NCI-H1694 (cell line): ENCODE measurements around the gene KIAA1549.
A peak's percentile ranks its signal among the peaks of the same experiment; 100 is the strongest.
"Not testable (repeated sequence)": the region's sequence is repeated elsewhere in the genome, so short reads cannot be mapped to it uniquely, and the experiment has no call there.

Source experiments
- DNase-seq: peaks from one replicate; lab custom pipeline; 2025; lab: John Stamatoyannopoulos, UW

Gene KIAA1549

DNA sequence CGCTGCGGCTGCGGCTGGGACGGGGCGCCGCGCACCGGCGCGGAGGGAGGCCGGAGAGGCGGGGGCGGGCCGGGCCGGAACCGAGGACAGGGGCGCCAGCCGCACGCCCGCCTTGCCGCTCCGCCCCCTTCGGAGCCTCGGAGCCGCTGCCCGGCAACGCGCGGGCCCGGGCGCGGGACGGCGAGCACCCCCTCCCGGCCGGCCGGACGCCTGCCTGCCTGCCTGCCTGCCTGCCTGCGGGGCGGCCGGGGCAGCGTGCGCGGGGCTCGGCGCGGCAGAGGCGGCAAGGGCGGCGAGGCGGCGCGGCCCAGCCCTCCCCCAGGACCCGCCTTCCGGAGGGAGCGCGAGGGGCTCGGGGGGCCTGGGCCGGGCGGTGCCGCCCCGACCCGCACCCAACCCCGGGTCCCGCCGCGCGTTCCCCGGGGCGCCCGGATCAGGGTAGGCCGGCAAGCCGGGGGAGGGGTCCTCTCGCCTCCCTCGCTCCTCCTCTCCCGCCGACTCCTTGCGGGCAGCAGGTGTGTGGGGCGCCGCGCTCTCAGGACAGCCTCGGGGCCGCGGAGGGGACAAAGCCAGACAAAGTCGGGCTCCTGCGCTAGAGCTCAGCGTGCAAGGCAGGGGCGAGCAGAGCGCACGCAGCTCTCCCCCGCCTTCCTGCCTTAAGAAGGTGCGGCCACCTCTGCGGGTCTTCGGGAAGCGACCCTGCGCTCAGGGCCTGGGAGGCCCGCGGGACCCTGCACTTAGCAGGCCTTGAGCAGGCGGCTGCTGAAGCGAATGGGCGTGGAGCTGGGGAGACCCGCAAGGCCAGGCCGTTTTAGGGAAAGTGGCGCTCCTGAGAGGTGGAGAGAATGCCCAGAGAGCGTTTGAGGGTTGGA is at the start of gene KIAA1549:
Gene KIAA1549 (minus strand): TSS at position 58 of the 872 bp plus-strand sequence. CDS start 120 bp downstream, outside the sequence.
- no peak for DNase-seq

DNA sequence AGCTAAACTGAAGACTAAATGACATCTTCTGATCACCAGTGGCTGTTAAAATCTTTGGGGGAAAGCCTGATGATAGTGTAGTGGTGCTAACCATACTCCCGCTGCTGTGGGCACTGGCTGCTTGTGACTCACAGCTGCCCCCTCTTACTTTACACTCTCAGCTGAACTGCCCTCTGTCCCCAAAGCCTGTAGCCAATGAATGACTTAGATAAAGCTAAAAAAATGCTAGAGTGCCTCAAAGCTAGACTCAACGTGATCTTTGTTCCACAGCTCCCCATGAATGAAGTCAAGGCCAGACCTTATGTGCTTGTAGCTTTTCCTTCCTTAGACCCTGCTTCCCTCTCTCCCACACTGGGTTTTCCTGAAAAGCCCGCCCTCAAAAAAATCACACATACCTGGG is 48.2 kb upstream of the KIAA1549 start:
- DNase-seq: no peak

DNA sequence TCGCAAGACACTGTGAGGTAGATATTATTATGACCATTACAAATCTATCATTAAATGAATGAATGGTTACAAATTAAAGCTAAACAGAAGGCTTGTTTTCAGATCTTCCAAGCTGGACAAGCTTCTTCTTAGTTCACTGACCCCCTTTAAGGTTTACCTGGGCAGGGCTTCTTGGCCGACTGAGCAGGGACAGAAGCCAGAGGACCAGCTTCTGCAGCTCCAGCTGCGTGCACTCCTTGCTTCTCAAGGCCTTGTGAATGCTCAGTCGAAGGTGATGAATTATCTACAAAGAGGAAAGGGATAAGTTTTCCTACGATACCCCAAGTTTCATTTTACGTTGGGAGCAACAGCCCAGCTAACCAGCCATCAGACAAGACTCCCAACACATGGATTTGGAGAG is 45.4 kb upstream of the KIAA1549 start:
- DNase-seq: no peak

DNA sequence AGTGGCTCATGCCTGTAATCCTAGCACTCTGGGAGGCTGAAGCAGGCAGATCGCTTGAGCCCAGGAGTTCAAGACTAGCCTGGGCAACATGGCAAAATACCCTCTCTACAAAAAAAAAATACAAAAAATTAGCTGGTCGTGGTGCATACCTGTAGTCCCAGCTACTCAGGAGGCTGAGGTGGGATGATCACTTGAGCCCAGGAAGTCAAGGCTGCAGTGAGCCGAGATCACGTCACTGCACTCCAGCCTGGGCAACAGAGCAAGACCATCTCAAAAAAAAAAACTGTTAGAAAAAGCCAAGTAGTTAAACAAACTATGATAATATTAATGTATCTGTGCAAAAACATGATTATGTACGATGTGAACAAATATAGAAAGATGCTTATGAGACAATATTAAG is 44.7 kb upstream of the KIAA1549 start:
- DNase-seq: not testable (repeated sequence)

DNA sequence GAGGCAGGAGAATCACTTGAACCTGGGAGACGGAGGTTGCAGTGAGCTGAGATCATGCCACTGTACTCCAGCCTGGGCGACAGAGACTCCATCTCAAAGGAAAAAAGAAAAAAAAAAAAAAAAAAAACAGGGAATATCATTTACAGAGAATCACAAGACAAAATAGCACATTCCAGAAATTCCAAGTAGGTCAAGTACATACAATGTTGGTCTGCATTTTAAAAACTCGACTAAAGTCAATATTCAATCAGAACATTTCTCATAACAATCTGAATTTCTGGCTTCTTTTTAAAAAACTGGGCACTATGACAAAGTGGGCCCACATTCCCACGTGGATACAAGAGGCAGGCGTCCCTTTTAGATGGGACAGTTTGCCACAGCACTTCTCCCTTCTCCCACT is 41.9 kb upstream of the KIAA1549 start:
- no peak for DNase-seq

DNA sequence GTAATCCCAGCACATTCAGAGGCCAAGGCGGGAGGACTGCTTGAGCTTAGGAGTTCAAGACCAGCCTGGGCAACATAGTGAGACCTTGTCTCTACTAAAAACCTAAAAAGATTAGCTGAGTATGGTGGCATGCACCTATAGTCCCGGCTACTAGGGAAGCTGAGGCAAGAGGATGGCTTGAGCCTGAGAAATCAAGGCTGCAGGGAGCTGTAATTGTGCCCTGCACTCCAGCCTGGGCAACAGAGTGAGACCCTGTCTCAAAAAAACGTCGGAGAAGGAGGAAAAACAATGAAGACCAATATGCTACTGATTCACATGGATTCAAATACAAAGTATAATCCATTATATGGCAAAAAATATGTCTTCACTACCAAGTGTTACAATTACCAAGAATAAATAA is 41.1 kb upstream of the KIAA1549 start:
- DNase-seq: no peak

DNA sequence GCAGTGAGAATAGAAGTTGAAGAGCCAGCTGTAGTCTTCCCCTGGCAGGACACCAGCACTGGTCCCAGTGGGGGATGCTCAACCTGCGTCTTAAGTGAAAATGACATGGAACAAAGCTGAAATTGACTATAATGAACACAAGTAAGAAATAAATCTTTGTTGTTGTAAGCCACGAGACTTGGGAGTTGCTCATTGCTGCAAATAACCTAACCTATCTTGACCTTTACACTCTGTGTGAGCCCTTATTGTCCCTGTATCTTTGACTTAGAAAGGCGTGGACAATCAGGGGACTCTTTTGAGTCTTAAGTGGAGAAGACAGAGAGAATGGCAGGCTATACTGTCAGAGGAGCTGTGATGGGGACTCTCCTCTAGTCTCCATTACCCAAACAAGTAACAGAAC is 37.7 kb upstream of the KIAA1549 start:
- DNase-seq: no peak

DNA sequence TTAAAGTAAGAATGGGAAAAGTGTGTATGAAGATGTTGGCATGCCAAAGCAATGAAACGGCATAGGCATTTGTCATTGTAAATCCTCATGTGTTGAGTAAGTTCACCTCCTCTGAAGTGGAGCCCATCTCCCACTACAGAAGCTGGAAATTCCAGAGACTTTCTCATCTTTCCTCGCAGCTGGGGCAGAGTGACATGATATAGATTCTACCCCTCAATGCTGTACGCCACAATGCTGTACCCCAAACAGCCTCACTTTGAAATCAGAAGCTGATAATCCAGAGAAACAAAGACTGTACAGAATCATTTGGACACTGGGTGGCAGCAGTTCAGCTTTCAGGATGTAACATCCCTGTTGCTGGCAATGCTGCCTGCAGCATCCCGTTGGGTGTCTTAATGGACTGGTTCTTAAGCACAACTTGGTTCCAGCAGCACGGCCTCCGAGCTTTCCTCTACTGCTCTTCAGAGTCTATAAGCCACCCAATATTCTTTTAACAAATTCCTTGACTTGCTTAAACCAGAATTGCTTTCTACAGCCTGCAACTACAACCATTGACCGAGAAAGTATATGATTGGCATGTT is 35.8 kb upstream of the KIAA1549 start:
- DNase-seq: peak; percentile 82

DNA sequence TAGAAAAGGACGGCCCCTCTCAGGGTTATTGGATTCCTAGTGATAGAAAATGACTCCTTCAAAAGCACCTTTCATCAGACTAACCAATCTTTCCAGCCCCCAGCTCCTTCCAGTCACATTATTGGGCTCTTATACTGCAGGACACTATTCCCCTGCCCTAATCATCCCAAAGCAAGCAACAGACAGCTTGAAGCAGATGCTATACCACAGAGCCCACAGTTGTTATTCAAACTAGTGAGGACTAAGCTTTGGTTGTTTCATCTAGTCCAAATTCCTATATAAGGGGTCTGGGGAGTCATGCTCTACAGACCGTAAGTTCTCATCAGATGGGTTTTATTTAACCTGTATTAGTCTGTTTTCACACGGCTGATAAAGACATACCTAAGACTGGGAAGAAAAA is 30.2 kb upstream of the KIAA1549 start:
- DNase-seq: no peak

DNA sequence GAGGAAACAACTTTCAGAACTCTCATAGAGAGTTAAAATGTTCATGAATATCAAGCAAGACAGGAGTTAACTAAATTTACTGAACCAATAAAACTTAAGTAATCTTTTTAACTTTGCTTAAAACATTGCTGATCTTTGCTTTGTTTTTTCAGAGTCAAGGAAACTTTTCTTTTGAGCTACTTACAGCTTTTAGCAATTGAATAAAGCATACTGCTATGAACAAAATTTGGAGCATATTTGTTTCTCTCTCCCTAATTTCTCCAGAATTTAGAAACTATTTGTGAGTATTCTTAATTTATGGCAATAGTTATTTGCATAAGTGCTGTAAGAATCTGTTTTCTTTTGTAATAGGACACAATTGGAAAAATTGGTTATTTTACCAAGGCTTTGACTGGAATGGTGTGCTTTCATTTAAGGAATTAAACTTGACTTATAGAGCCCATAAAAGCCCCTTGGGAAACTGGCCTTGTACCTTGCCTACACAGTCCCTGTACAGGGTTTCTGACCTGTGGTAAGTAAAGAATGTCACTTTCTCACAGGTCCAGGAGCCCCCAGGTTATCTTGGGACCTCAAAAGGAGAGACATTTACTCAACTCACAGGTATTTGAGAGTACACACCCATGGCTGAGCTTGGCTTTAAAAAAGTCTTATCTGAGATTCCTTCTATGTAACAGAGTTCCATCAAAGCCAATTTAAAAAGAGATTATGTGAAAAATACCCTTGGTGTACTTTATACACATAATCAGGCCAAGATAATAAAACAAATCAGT is 23.3 kb upstream of the KIAA1549 start:
- DNase-seq: no peak

DNA sequence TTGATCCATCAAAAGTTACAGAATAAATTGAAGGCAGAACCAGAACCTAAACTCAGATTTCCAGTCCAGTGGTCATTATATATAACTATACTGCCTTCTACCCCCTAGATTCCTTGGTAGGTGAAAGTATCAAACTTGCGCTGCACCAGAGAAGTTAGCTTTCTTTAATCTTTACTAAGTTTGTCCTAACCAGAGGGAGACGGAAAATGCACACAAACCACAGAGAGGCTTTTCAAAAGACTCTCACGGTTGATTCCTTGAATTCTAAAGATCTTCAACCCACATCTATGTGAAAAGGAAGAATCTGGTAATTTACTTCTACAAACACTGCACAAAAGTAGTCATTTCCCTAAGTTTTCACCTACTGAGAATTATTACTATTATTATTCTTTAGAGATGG is 18.2 kb upstream of the KIAA1549 start:
- no peak for DNase-seq

DNA sequence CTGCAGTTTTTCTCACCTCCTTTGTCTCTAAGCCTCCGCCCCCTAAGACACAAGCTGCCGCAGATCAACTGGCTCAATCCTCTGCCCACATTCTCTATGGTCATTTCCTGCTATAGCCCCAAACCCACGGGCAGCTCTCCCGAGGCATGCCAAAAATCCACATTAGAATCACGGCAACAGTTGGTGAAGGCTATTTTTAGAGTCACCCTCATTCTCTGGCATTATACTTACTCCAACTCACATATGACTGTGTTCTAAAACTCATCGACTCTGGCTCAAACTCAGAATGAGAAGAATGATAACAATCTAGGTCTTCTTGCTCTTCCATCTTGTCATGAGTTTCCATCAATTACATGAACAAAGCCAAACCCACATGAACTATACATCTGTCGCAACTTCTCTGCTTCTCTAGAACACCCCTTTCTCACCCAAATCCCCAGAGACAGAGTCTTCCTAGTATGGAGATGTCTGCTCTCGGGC is 10.9 kb upstream of the KIAA1549 start:
- DNase-seq: no peak

DNA sequence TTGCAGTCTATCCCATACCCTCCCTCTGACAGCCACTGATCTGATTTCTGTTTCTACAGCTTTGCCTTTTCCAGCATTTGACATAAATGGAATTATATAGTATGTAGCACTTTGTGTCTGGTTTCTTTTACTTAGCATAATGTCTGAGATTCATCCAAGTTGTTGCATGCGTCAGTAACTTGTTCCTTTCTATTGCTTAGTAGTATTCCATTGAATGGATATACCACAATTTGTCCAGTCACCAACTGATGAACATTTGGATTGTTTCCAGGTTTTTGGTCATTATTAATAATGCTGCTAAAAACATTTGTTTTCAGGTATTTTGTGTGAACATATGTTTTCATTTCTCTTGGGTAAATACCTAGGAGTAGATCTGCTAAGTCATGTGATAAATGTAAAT is 6.5 kb upstream of the KIAA1549 start:
- DNase-seq: no peak

DNA sequence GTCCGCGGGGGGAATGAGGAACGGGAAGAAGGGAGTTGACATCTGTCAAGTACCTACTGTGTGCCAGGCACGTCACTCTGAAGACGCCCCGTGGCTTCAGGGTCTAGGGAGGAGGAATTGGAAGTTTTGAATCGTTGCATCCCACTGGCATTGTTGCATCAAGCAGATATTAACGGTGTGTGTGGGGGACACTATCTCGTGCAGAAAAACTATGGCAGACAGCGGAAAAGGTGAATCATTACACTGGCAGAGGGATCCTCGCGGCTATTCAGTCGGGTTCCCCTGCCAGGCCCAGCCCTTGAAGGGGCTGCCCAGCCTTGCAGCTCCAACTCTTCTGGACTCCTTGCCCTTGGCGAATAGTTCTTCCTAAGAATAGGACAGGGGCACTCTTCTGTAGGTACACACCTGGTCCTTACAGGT is 1.0 kb upstream of the KIAA1549 start:
- DNase-seq: no peak

DNA sequence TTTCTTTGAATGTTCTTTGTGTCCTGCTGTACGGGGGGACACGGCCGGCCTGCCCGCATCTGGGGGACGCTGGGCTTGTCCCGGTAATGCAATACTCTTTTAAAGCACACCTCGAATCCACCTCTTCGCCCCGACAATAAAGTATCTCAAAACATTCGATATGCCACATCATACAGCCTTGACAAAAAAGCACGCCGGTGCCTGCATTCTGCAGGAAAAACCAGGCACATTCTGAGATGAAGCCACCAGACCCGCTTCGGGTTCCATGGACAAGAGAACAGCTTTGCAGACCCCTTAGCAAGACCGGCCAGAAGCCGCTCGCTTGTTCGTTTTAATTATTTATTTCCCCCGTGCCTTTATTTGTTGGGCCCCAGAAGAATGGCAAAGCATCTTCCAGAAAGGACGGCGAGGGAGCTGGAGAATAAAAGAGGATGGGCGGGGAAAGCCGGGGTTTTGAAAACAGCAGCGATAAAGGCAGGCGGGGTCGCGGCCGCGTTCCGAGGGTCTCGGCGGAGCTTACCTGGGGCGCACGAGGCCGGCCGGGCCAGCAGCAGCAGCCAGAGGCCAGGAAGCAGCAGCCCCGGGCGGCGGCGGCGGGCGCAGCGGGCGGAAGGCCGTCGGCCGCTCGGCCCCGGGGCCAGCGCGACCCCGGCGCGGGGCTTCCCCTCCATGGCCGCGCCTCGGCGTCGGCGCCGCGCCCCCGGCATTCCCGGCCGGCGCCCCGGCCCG is 462 bp downstream of the KIAA1549 start:
- DNase-seq: no peak

DNA sequence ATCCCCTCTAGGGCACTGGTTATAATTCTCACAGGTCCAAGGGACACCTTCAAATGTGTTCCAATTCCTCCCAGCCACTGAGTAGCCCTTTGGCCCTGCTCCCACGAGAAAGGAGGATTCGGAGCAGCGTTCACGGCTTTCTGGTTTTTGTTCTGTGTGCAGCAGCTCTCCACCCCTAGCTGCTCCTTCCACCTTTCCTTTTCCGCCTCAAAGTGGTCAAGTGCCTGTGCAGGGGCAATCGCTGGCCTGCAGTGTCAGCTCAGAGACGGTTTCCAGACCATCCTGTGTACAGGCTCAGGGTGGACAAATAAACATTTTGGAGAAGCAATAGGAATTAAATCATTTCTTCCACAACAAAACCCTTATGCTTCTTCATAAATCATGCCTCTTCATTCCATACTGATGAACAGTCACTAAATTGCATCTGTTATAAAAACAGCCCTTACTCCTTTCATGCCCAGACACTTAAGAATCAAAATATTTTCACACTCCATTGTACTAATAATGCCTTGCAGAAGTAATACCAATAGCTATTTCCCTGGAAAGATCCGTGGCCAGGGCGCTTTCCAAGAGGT is 1.1 kb downstream of the KIAA1549 start:
- DNase-seq: no peak

DNA sequence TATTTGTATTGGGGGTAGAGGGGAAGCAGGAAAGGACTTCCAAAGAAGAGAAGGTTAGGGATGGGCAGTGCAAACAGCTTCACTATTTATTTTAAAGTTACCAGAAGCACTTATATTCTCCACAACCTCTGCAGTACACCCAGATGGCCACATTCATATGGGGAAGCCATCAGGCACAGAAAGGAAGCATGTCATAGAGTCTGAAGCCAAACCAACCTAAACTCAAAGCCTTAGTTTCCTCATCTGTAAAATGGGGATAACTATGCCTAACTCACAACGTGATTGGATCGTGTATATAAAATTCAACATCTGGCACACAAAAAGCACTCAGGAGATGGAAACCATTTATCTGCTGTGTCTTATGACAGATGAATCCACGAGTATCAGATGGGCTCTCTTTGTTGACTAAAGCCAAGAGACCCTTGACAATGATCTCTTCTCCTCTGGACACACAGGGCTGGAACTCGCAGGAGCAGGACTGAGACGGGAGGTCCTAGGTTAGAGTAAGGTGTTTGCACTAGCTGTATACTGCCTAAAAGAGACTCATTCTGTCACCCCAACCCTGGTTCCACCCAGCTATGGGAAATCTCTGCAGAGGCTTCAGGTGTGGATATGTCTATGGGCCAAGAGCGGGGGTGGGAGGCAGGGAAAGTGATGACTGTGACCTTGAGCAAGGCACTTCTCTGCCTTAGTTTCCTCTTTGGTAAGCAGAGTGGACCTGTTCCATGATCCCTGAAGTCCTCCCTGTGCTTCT is 1.8 kb downstream of the KIAA1549 start:
- DNase-seq: no peak

DNA sequence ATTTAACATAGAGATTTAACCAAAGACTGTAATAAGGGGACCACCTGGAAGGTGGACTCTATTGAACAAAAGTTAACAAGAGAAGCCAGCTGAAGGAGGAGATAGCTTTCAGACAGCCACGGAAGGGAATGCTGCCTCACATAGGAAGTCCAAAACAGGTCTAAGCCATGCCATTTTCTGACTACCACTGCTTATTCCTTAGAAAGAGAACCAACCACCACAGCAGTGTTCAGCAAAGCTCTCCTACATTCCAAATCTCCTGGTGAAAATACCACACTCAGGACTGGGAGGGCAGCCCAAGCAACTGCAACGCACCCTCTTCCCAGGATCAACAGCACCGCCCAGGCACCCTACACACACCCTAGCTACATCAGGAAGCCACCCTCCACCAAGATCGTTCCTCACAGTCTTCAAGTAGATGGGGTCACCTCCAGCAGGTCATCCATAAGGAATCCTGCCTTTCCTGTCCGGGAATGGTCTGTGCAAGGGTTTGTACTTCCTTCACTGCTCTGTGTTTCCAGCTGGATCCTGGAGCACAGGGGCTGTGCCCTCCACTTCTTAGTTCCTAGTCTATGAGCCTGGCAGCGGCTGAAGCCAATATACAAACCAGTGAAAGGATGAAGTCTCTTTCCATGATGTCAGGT is 2.5 kb downstream of the KIAA1549 start:
- no peak for DNase-seq

DNA sequence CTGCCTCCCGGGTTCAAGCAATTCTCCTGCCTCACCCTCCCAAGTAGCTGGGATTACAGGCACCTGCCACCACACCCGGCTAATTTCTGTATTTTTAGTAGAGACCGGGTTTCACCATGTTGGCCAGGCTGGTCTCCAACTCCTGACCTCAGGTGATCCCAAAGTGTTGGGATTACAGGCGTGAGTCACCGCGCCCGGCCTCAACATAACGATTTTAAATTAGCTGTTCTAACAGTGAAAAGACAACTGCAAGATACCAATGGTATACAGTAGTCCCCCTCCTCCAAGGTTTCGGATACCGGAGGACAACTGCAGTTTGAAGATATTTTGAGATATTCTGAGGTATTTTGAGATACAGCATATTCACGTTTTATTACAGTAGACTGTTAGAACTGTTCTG is 5.0 kb downstream of the KIAA1549 start:
- not testable (repeated sequence) for DNase-seq

DNA sequence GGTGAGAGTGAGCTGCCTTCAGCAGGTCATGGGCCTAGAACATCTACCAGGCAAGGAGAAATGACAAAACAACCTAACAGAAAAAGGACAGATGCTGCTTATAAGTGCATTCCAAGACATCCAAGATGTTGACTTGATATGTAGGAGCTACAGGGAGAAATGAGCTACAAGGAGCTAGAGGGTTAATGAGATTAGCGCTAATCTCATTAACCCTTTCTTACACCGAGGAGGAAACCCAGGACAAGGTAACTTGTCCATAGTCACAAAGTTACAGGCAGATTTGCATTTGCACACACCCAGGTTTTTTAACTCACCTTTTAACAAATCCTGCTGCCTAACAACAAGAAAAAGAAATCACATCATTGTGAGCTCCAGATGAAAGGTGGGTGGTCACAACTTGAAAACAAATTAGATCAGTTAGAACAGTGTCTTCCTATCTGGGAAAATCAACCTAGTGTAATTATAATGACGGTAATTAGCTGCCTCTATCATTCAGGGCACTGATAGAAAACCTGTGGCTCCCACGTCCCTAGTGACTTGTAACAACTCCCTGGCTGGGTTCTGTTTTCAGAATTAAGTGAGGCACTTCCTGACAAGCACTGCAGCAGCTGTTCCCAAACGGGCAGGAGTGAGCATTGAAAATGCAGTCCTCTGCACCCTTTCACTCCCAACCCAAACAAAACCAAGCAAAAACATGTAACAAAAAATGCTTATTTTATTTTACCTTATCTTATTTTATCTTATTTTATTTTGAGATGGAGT is 5.7 kb downstream of the KIAA1549 start:
- DNase-seq: peak; percentile 72
